IMR-90 (cell line): Measurements from ENCODE around the gene MYCBPAP. TPM values are rescaled to one million over a fixed set of nuclear protein-coding genes. Genes with fewer than 3 reads are reported as not detected.

ENCODE experiments used
- ATAC-seq: fragments of 200-7000 bp; cut with Tn5 transposase; 2 replicates; pipeline ENCODE4 v1.9.1; 2020; ENCODE audit warnings: low read depth, mild to moderate bottlenecking, moderate library complexity
- BruUV-seq: library from RNA; stranded (reverse); fragments of 400-500 nt; replicated peaks from 2 replicates; lab custom pipeline; 2021; lab: Mats Ljungman, UMichigan
- CTCF ChIA-PET: fragments of 300-600 bp; formaldehyde crosslinking; extraction: SDS; loops from one replicate; lab custom pipeline; 2021; ENCODE audit warnings: antibody characterized with exemption; lab: Yijun Ruan, JAX
- POLR2A ChIA-PET: fragments of 300-600 bp; sonication (Branson Sonifier 250); formaldehyde crosslinking; loops from one replicate; lab custom pipeline; 2022; ENCODE audit warnings: antibody characterized with exemption; ENCODE audit not compliant: unreplicated experiment; lab: Charles Lee
- DNase-seq: peaks from one replicate; pipeline ENCODE4 v3.0.0; 2013
- H2AFZ ChIP-seq: replicated peaks from 2 replicates; pipeline ENCODE3; 2013; ENCODE audit warnings: low read length, mild to moderate bottlenecking; ENCODE audit not compliant: poor library complexity
- H2AK5ac ChIP-seq: 2 replicates; pipeline ENCODE4 v1.6.1; 2013; ENCODE audit warnings: low read depth, low read length, inconsistent platforms
- H2AK9ac ChIP-seq: replicated peaks from 2 replicates; pipeline ENCODE3; 2013; ENCODE audit warnings: mild to moderate bottlenecking, low read depth, low read length, moderate library complexity; ENCODE audit not compliant: poor library complexity
- H2BK120ac ChIP-seq: 2 replicates; pipeline ENCODE4 v1.6.1; 2013; ENCODE audit warnings: low read depth, low read length, inconsistent platforms
- H2BK15ac ChIP-seq: 3 replicates; pipeline ENCODE4 v1.6.1; 2013; ENCODE audit warnings: low read depth, low read length, inconsistent platforms
- H2BK20ac ChIP-seq: 2 replicates; pipeline ENCODE4 v1.6.1; 2013; ENCODE audit warnings: low read depth, mild to moderate bottlenecking, inconsistent platforms, low read length, moderate library complexity
- H2BK5ac ChIP-seq: 2 replicates; pipeline ENCODE4 v1.6.1; 2013; ENCODE audit warnings: mild to moderate bottlenecking, low read depth, low read length, inconsistent platforms; ENCODE audit not compliant: poor library complexity, severe bottlenecking
- H3K14ac ChIP-seq: replicated peaks from 2 replicates; pipeline ENCODE4 v1.6.1; 2013; ENCODE audit warnings: low read depth, low read length, inconsistent platforms
- H3K18ac ChIP-seq: 2 replicates; pipeline ENCODE4 v1.6.1; 2013; ENCODE audit warnings: low read depth, low read length, control low read depth
- H3K23ac ChIP-seq: 2 replicates; pipeline ENCODE4 v1.6.1; 2013; ENCODE audit warnings: low read depth, low read length, inconsistent platforms
- H3K27ac ChIP-seq: 2 replicates; pipeline ENCODE4 v1.5.1; 2013; ENCODE audit warnings: mild to moderate bottlenecking, control low read depth, low read length; ENCODE audit not compliant: insufficient read depth
- H3K27me3 ChIP-seq: 2 replicates; pipeline ENCODE4 v1.6.1; 2013; ENCODE audit warnings: low read length; ENCODE audit not compliant: control insufficient read depth, insufficient read depth
- H3K36me3 ChIP-seq: 2 replicates; pipeline ENCODE4 v1.6.1; 2013; ENCODE audit warnings: low read length, mixed read lengths; ENCODE audit not compliant: control insufficient read depth, insufficient read depth
- H3K4ac ChIP-seq: 2 replicates; pipeline ENCODE4 v1.6.1; 2013; ENCODE audit warnings: low read depth, low read length, inconsistent platforms
- H3K4me1 ChIP-seq: 2 replicates; pipeline ENCODE4 v1.6.1; 2013; ENCODE audit warnings: low read length, mixed read lengths; ENCODE audit not compliant: control insufficient read depth, insufficient read depth
- H3K4me2 ChIP-seq: 2 replicates; pipeline ENCODE4 v1.6.1; 2013; ENCODE audit warnings: low read depth, mild to moderate bottlenecking, control low read depth, low read length, moderate library complexity
- H3K4me3 ChIP-seq: 2 replicates; pipeline ENCODE4 v1.5.1; 2013; ENCODE audit warnings: low read depth, mild to moderate bottlenecking, control low read depth, low read length, moderate library complexity; ENCODE audit not compliant: insufficient read depth
- H3K56ac ChIP-seq: 2 replicates; pipeline ENCODE4 v1.6.1; 2013; ENCODE audit warnings: low read length, inconsistent platforms; ENCODE audit not compliant: insufficient read depth; ENCODE audit errors: extremely low read depth
- H3K79me1 ChIP-seq, 2 experiments: 2 replicates each; pipeline ENCODE4 v1.6.1; 2013; ENCODE audit warnings: low read length in 2 of 2, inconsistent platforms in 1 of 2, low read depth in 1 of 2
- H3K9ac ChIP-seq: 2 replicates; pipeline ENCODE4 v1.6.1; 2013; ENCODE audit warnings: low read depth, low read length, control low read depth
- H3K9me1 ChIP-seq: 2 replicates; pipeline ENCODE4 v1.6.1; 2013; ENCODE audit warnings: low read length, inconsistent platforms; ENCODE audit not compliant: insufficient read depth
- H3K9me3 ChIP-seq: 2 replicates; pipeline ENCODE4 v1.6.1; 2013; ENCODE audit warnings: low read length; ENCODE audit not compliant: control insufficient read depth, insufficient read depth
- H4K20me1 ChIP-seq: 2 replicates; pipeline ENCODE4 v1.6.1; 2013; ENCODE audit warnings: low read length, inconsistent platforms; ENCODE audit not compliant: insufficient read depth
- H4K5ac ChIP-seq: 2 replicates; pipeline ENCODE4 v1.6.1; 2013; ENCODE audit warnings: mild to moderate bottlenecking, low read depth, low read length, control low read depth
- H4K8ac ChIP-seq, 2 experiments: 2 replicates each; pipeline ENCODE4 v1.6.1; 2013; ENCODE audit warnings: low read depth in 2 of 2, low read length in 2 of 2, control low read depth in 1 of 2, inconsistent platforms in 1 of 2
- H4K91ac ChIP-seq: 2 replicates; pipeline ENCODE4 v1.6.1; 2013; ENCODE audit warnings: low read depth, low read length, inconsistent platforms; ENCODE audit not compliant: insufficient read depth
- BHLHE40 ChIP-seq: fragments of 150-350 bp; IDR thresholded peaks from 2 replicates; pipeline ENCODE4 v1.6.1; 2016; ENCODE audit warnings: mild to moderate bottlenecking, low read depth, low read length
- CEBPB ChIP-seq: IDR thresholded peaks from 2 replicates; pipeline ENCODE4 v1.6.1; 2012; ENCODE audit warnings: low read depth, low read length, improper control_type of control experiment
- CHD1 ChIP-seq: IDR thresholded peaks from 2 replicates; pipeline ENCODE4 v1.6.1; 2012; ENCODE audit warnings: low read depth, low read length, improper control_type of control experiment
- CTCF ChIP-seq: conservative IDR thresholded peaks from 2 replicates; pipeline ENCODE4 v1.5.1; 2012; ENCODE audit warnings: mild to moderate bottlenecking, low read depth, low read length, improper control_type of control experiment
- ELK1 ChIP-seq: fragments of 150-350 bp; IDR thresholded peaks from 2 replicates; pipeline ENCODE4 v1.6.1; 2016; ENCODE audit warnings: low read depth, mild to moderate bottlenecking, low read length, moderate library complexity, borderline replicate concordance
- FOS ChIP-seq: fragments of 150-350 bp; IDR thresholded peaks from 2 replicates; pipeline ENCODE4 v1.6.1; 2016; ENCODE audit warnings: low read depth, low read length
- MAFK ChIP-seq: IDR thresholded peaks from 2 replicates; pipeline ENCODE4 v1.6.1; 2012; ENCODE audit warnings: low read depth, low read length, improper control_type of control experiment
- MAZ ChIP-seq: IDR thresholded peaks from 2 replicates; pipeline ENCODE4 v1.6.1; 2012; ENCODE audit warnings: low read depth, mild to moderate bottlenecking, low read length, improper control_type of control experiment, moderate library complexity, borderline replicate concordance
- MXI1 ChIP-seq: IDR thresholded peaks from 2 replicates; pipeline ENCODE4 v1.6.1; 2012; ENCODE audit warnings: low read depth, mild to moderate bottlenecking, low read length, moderate library complexity, borderline replicate concordance
- NFE2L2 ChIP-seq: fragments of 150-350 bp; IDR thresholded peaks from 2 replicates; pipeline ENCODE4 v1.6.1; 2016; ENCODE audit warnings: low read depth, mild to moderate bottlenecking, low read length
- POLR2A ChIP-seq: IDR thresholded peaks from 2 replicates; pipeline ENCODE4 v1.6.1; 2012; ENCODE audit warnings: mild to moderate bottlenecking, low read depth, low read length
- RAD21 ChIP-seq: IDR thresholded peaks from 2 replicates; pipeline ENCODE4 v1.6.1; 2012; ENCODE audit warnings: low read length, improper control_type of control experiment
- RCOR1 ChIP-seq: IDR thresholded peaks from 2 replicates; pipeline ENCODE4 v1.6.1; 2012; ENCODE audit warnings: mild to moderate bottlenecking, low read length, improper control_type of control experiment; ENCODE audit not compliant: insufficient replicate concordance
- RFX5 ChIP-seq: IDR thresholded peaks from 2 replicates; pipeline ENCODE4 v1.8.0; 2012; ENCODE audit warnings: low read depth, mild to moderate bottlenecking, low read length, moderate library complexity
- SMC3 ChIP-seq: fragments of 150-350 bp; IDR thresholded peaks from 2 replicates; pipeline ENCODE4 v1.6.1; 2016; ENCODE audit warnings: low read depth, mild to moderate bottlenecking, antibody characterized with exemption, low read length, moderate library complexity
- USF2 ChIP-seq: fragments of 150-350 bp; IDR thresholded peaks from 2 replicates; pipeline ENCODE4 v1.6.1; 2017; ENCODE audit warnings: mild to moderate bottlenecking, antibody characterized with exemption, low read length, low read depth
- WGBS, 2 experiments: methylation state at CpG; one replicate each; pipeline versions ENCODE4 v1.1.5 to v1.1.7; 2013; ENCODE audit warnings: missing lambda C conversion rate in 2 of 2; ENCODE audit not compliant: insufficient read length in 1 of 2; ENCODE audit errors: extremely low coverage in 2 of 2; 5-methylcytosine and 5-hydroxymethylcytosine counted together
- dilution Hi-C: fragments of 300-500 bp; cut with HindIII; formaldehyde crosslinking; loops from one replicate; pipeline ENCODE4 v1.14.3; 2018; ENCODE audit warnings: low sequenced_read_pairs; ENCODE audit not compliant: unreplicated experiment
- in situ Hi-C: fragments of 300-500 bp; cut with MboI; formaldehyde crosslinking; loops from 3 replicates; pipeline ENCODE4 v1.14.3; 2019; ENCODE audit warnings: low sequenced_read_pairs, inconsistent platforms, mixed read lengths
- intact Hi-C: fragments of 100-400 bp; cut with micrococcal nuclease; formaldehyde crosslinking; loops from 2 replicates; pipeline ENCODE4 v1.10.0; 2022
- polyA plus RNA-seq, 3 experiments: library from polyadenylated mRNA; depleted of rRNA; stranded (reverse); fragments of >200 nt; gene quantifications; 2 replicates each; pipeline ENCODE4 v1.2.3, GENCODE V29; 2012; ENCODE audit warnings: low replicate concordance in 1 of 3
- total RNA-seq: library from RNA; depleted of rRNA; stranded (reverse); fragments of >200 nt; gene quantifications from 2 replicates; pipeline ENCODE4 v1.2.3, GENCODE V29; 2012

Gene MYCBPAP
- total and polyA plus RNA-seq, 2 of the 4 experiments (the other 2 are of a cell fraction) = 0.17 to 0.18 TPM

GRCh38 chr17:50465635-50466034 is 42.6 kb upstream of the MYCBPAP start:
- no peak overlapping the region for H4K5ac ChIP-seq
- H4K8ac ChIP-seq = no peak overlapping the region
- intact Hi-C loops (no loop called here), dilution Hi-C loops (no loop called here), in situ Hi-C loops (no loop called here)
- peaks cover 2% of the 10 kb centered on the region for H3K4me1 ChIP-seq
- TF ChIP-seq RFX5 (no peak), CEBPB (no peak), CHD1 (no peak), POLR2A (no peak), ELK1 (no peak), MAFK (no peak), SMC3 (no peak), USF2 (no peak), MAZ (no peak), NFE2L2 (no peak), CTCF (no peak), RAD21 (no peak), FOS (no peak), BHLHE40 (no peak), MXI1 (no peak), RCOR1 (no peak)
- no peaks in the 10 kb centered on the region for H3K9me1 ChIP-seq
- no peak overlapping the region for H4K91ac ChIP-seq
- no peak overlapping the region for H3K27ac ChIP-seq
- BruUV-seq = no TSS peak
- H2AK5ac ChIP-seq = no peak overlapping the region
- H3K9ac ChIP-seq = no peak overlapping the region
- H2BK5ac ChIP-seq = no peak overlapping the region
- ChIA-PET POLR2A (no interaction called here), CTCF (interaction anchor here (0.7 kb wide), 1 partner anchor 602 kb away, joined by 3 read pairs; no protein-coding TSS in a partner anchor)
- H3K9me3 ChIP-seq = no peaks in the 10 kb centered on the region
- H3K4me2 ChIP-seq = no peak overlapping the region
- no peak for ATAC-seq
- no peak overlapping the region for H3K4me3 ChIP-seq
- no peak overlapping the region for H2BK15ac ChIP-seq
- no peak overlapping the region for H2BK20ac ChIP-seq
- H3K23ac ChIP-seq = no peak overlapping the region
- no peak overlapping the region for H2AK9ac ChIP-seq
- no peak overlapping the region for H2AFZ ChIP-seq
- DNase-seq = no peak
- no peak overlapping the region for H3K56ac ChIP-seq
- no CpG with 5 or more reads among the region's 9 CpGs for WGBS, 2 experiments
- H2BK120ac ChIP-seq = no peak overlapping the region
- peaks cover 25% of the 10 kb centered on the region for H3K27me3 ChIP-seq
- H3K18ac ChIP-seq = no peak overlapping the region
- peaks cover 1% of the 10 kb centered on the region; the same call in 1 of the 2 replicates for H3K36me3 ChIP-seq
- H3K4ac ChIP-seq = no peak overlapping the region
- H3K79me1 ChIP-seq = no peaks in the 10 kb centered on the region
- H3K14ac ChIP-seq = no peak overlapping the region
- H4K20me1 ChIP-seq = no peaks in the 10 kb centered on the region; the same call in 1 of the 2 replicates
